ENCODE results near the gene CA9.

CA9 gene

GRCh38 chr9:35723908-35724307 lies 50.2 kb downstream of the CA9 start:
- TF ChIP-seq EZH2phosphoT487 (conservative IDR thresholded peaks at IDR 0.05; ENCODE audit: low read length) (no peak), CTCF (IDR thresholded peaks at IDR 0.05; ENCODE audit: insufficient read depth, low read length, poor library complexity, severe bottlenecking) (no peak)

GRCh38 chr9:35725362-35725761 lies 51.6 kb downstream of the CA9 start:
- no peak overlapping the region for H3K27ac ChIP-seq (ENCODE audit: low read depth, low read length)
- peaks cover 40% of the 10 kb centered on the region for H3K79me2 ChIP-seq (ENCODE audit: insufficient read depth, low read length)
- H3K27me3 ChIP-seq (ENCODE audit: low read length) = no peaks in the 10 kb centered on the region
- peaks cover 7% of the 10 kb centered on the region; the same call in 1 of the 2 replicates for H3K36me3 ChIP-seq (ENCODE audit: low read length)
- H3K4me2 ChIP-seq (ENCODE audit: low read depth, low read length, poor library complexity, severe bottlenecking) = no peak overlapping the region
- no peaks in the 10 kb centered on the region; the same call in 1 of the 2 replicates for H4K20me1 ChIP-seq (ENCODE audit: low read depth, low read length)
- no peak overlapping the region for H2AFZ ChIP-seq (ENCODE audit: low read depth, low read length, severe bottlenecking)
- H3K9ac ChIP-seq (ENCODE audit: low read length) = no peak overlapping the region
- no peaks in the 10 kb centered on the region for H3F3A ChIP-seq (ENCODE audit: insufficient read depth)
- no peak overlapping the region for H3K4me3 ChIP-seq (ENCODE audit: insufficient read depth, low read length, poor library complexity, severe bottlenecking)
- no peaks in the 10 kb centered on the region for H3K9me3 ChIP-seq (ENCODE audit: insufficient read depth, low read length)
- no peaks in the 10 kb centered on the region for H3K9me2 ChIP-seq (replicated peaks; ENCODE audit: insufficient read depth, low read length)
- TF ChIP-seq EZH2phosphoT487 (conservative IDR thresholded peaks at IDR 0.05; ENCODE audit: low read length) (no peak), CTCF (IDR thresholded peaks at IDR 0.05; ENCODE audit: insufficient read depth, low read length, poor library complexity, severe bottlenecking) (no peak)

More at GRCh38 chr9:35723908-35724307, 50.2 kb downstream of the CA9 start:
- Histone ChIP-seq H3K36me3 (ENCODE audit: low read length) (peaks cover 7% of the 10 kb centered on the region; the same call in 1 of the 2 replicates), H3K9me3 (ENCODE audit: insufficient read depth, low read length) (no peaks in the 10 kb centered on the region), H3K9me2 (replicated peaks; ENCODE audit: insufficient read depth, low read length) (no peaks in the 10 kb centered on the region), H3K27ac (ENCODE audit: low read depth, low read length) (no peak overlapping the region), H3K79me2 (ENCODE audit: insufficient read depth, low read length) (peaks cover 26% of the 10 kb centered on the region), H3K9ac (ENCODE audit: low read length) (no peak overlapping the region), H3K4me3 (ENCODE audit: insufficient read depth, low read length, poor library complexity, severe bottlenecking) (no peak overlapping the region), H3F3A (ENCODE audit: insufficient read depth) (no peaks in the 10 kb centered on the region), H2AFZ (ENCODE audit: low read depth, low read length, severe bottlenecking) (no peak overlapping the region), H3K27me3 (ENCODE audit: low read length) (no peaks in the 10 kb centered on the region), H3K4me2 (ENCODE audit: low read depth, low read length, poor library complexity, severe bottlenecking) (no peak overlapping the region), H4K20me1 (ENCODE audit: low read depth, low read length) (no peaks in the 10 kb centered on the region)

DNA sequence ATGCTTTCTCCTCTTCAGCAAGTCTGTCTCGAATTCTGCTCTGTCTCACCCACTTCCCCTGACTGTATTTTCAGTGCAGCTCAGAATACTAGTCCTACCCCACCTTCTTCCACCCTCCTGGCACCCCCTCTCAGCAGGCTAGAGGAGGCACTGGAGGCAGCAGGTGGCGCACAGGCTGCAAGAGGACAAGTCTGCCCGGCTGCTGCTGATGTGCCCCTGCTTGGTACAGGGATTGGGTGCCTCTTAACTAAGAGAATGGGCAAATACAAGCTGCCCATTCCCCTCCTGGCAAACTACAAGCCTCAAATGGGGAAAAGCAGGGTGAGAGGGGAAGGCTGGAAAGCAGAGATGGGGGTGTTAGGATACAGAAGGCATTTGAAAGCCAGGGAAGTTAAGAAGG lies 53.2 kb downstream of the CA9 start:
- Histone ChIP-seq H3K79me2 (ENCODE audit: insufficient read depth, low read length) (peaks cover 54% of the 10 kb centered on the region), H3K9me3 (ENCODE audit: insufficient read depth, low read length) (no peaks in the 10 kb centered on the region), H3K9me2 (replicated peaks; ENCODE audit: insufficient read depth, low read length) (no peaks in the 10 kb centered on the region), H3K4me3 (ENCODE audit: insufficient read depth, low read length, poor library complexity, severe bottlenecking) (no peak overlapping the region), H3K27ac (ENCODE audit: low read depth, low read length) (no peak overlapping the region), H3F3A (ENCODE audit: insufficient read depth) (no peaks in the 10 kb centered on the region), H4K20me1 (ENCODE audit: low read depth, low read length) (no peaks in the 10 kb centered on the region; the same call in 1 of the 2 replicates), H2AFZ (ENCODE audit: low read depth, low read length, severe bottlenecking) (no peak overlapping the region), H3K9ac (ENCODE audit: low read length) (no peak overlapping the region), H3K4me2 (ENCODE audit: low read depth, low read length, poor library complexity, severe bottlenecking) (no peak overlapping the region), H3K27me3 (ENCODE audit: low read length) (no peaks in the 10 kb centered on the region), H3K36me3 (ENCODE audit: low read length) (peaks cover 7% of the 10 kb centered on the region; the same call in 1 of the 2 replicates)
- TF ChIP-seq EZH2phosphoT487 (conservative IDR thresholded peaks at IDR 0.05; ENCODE audit: low read length) (no peak), CTCF (IDR thresholded peaks at IDR 0.05; ENCODE audit: insufficient read depth, low read length, poor library complexity, severe bottlenecking) (peak; percentile 43)

Measured in SU-DHL-6 (cell line).